Endothelial cell of umbilical vein (primary cell): ENCODE data around the gene SARS1. TPM values are rescaled to one million over a fixed set of nuclear protein-coding genes. Genes with fewer than 3 reads are reported as not detected.

Experiments used
- BruUV-seq: library from RNA; stranded (reverse); fragments of 400-500 nt; replicated peaks from 2 replicates; lab custom pipeline; 2021; lab: Mats Ljungman, UMichigan
- CTCF ChIA-PET: fragments of 300-600, 350-600 bp; sonication (Branson Sonifier 250); formaldehyde crosslinking; loops from one replicate; lab custom pipeline; 2021; ENCODE audit warnings: antibody characterized with exemption, inconsistent platforms; lab: Charles Lee
- POLR2A ChIA-PET: fragments of 300-600, 350-600 bp; sonication (Branson Sonifier 250); formaldehyde crosslinking; loops from one replicate; lab custom pipeline; 2021; ENCODE audit warnings: antibody characterized with exemption, inconsistent platforms; lab: Charles Lee
- DNase-seq: peaks from one replicate; pipeline ENCODE4 v3.0.0-alpha.2; 2011; ENCODE audit warnings: low read depth, low spot score
- FAIRE-seq: peaks from 2 replicates; lab custom pipeline; 2011; peaks lifted over from hg19 to GRCh38; lab: Jason Lieb, UNC
- H2AFZ ChIP-seq: 2 replicates; pipeline ENCODE4 v1.6.0; 2012; ENCODE audit warnings: low read depth, low read length, control low read depth, inconsistent platforms
- H3K27ac ChIP-seq: 2 replicates; pipeline ENCODE4 v1.5.1; 2011; ENCODE audit warnings: low read depth, mild to moderate bottlenecking, control low read depth, low read length, moderate library complexity; ENCODE audit not compliant: insufficient read depth
- H3K27me3 ChIP-seq, 2 experiments: 2 replicates each; pipeline versions ENCODE4 v1.6.0 to v1.6.1; 2011; ENCODE audit warnings: low read length in 2 of 2, mixed read lengths in 1 of 2; ENCODE audit not compliant: control insufficient read depth in 2 of 2, insufficient read depth in 2 of 2
- H3K36me3 ChIP-seq, 2 experiments: 2 replicates in 1 of 2; 3 replicates in 1 of 2; pipeline ENCODE4 v1.5.1; 2011; ENCODE audit warnings: low read length in 2 of 2, mild to moderate bottlenecking in 1 of 2, moderate library complexity in 1 of 2; ENCODE audit not compliant: control insufficient read depth in 2 of 2, insufficient read depth in 2 of 2; ENCODE audit errors: extremely low read depth in 1 of 2
- H3K4me1 ChIP-seq: 3 replicates; pipeline ENCODE4 v1.5.1; 2011; ENCODE audit warnings: mild to moderate bottlenecking, low read length; ENCODE audit not compliant: control insufficient read depth, insufficient read depth; ENCODE audit errors: extremely low read depth
- H3K4me2 ChIP-seq: 2 replicates; pipeline ENCODE4 v1.6.1; 2011; ENCODE audit warnings: low read length, control low read depth, mixed read lengths; ENCODE audit not compliant: insufficient read depth
- H3K4me3 ChIP-seq, 3 experiments: fragments of 200-600 bp in 1 of 3; sonication (generic), shearing (Covaris generic) in 1 of 3; replicated peaks in 1 of 3; 2 replicates each; pipeline ENCODE4 v1.5.1; 2011 to 2016; ENCODE audit warnings: control low read depth in 3 of 3, low read length in 3 of 3, mild to moderate bottlenecking in 2 of 3, inconsistent platforms in 1 of 3, low read depth in 1 of 3, moderate library complexity in 1 of 3; ENCODE audit not compliant: insufficient read depth in 1 of 3
- H3K79me2 ChIP-seq: 2 replicates; pipeline ENCODE4 v1.6.0; 2012; ENCODE audit warnings: low read length, inconsistent platforms; ENCODE audit not compliant: control insufficient read depth, insufficient read depth
- H3K9ac ChIP-seq: replicated peaks from 2 replicates; pipeline ENCODE3; 2011; ENCODE audit warnings: low read length, control low read depth; ENCODE audit not compliant: insufficient read depth; ENCODE audit errors: extremely low read depth
- H3K9me1 ChIP-seq: replicated peaks from 3 replicates; pipeline ENCODE4 v1.6.0; 2011; ENCODE audit warnings: mild to moderate bottlenecking, low read length; ENCODE audit not compliant: control insufficient read depth, insufficient read depth; ENCODE audit errors: extremely low read depth
- H3K9me3 ChIP-seq: replicated peaks from 2 replicates; pipeline ENCODE4 v1.5.1; 2012; ENCODE audit warnings: low read length, inconsistent platforms; ENCODE audit not compliant: control insufficient read depth, insufficient read depth
- H4K20me1 ChIP-seq: replicated peaks from 2 replicates; pipeline ENCODE3; 2011; ENCODE audit warnings: mild to moderate bottlenecking, low read length; ENCODE audit not compliant: control insufficient read depth, insufficient read depth; ENCODE audit errors: extremely low read depth
- EZH2 ChIP-seq: IDR thresholded peaks from 2 replicates; pipeline ENCODE4 v1.6.1; 2012; ENCODE audit warnings: borderline replicate concordance, low read depth, mild to moderate bottlenecking, moderate library complexity, low read length, inconsistent platforms; ENCODE audit not compliant: severe bottlenecking
- FOS ChIP-seq: IDR thresholded peaks from 2 replicates; pipeline ENCODE4 v1.6.1; 2011; ENCODE audit warnings: mild to moderate bottlenecking, low read length, moderate library complexity, borderline replicate concordance; ENCODE audit not compliant: insufficient read depth
- GATA2 ChIP-seq: IDR thresholded peaks from 2 replicates; pipeline ENCODE4 v1.7.0; 2011; ENCODE audit warnings: low read depth, mild to moderate bottlenecking, moderate library complexity, mixed read lengths, low read length; ENCODE audit not compliant: insufficient read length, insufficient read depth
- JUN ChIP-seq: IDR thresholded peaks from 2 replicates; pipeline ENCODE4 v1.6.1; 2011; ENCODE audit warnings: borderline replicate concordance, low read depth; ENCODE audit not compliant: insufficient read length, insufficient read depth
- MYC ChIP-seq: IDR thresholded peaks from one replicate; pipeline ENCODE4 v1.6.1; 2011; ENCODE audit warnings: mild to moderate bottlenecking, low read depth, low read length
- POLR2A ChIP-seq: IDR thresholded peaks from 2 replicates; pipeline ENCODE4 v1.6.1; 2012; ENCODE audit warnings: low read depth, mild to moderate bottlenecking, control low read depth, low read length
- POLR2AphosphoS5 ChIP-seq: IDR thresholded peaks from 2 replicates; pipeline ENCODE4 v1.6.1; 2012; ENCODE audit warnings: low read depth, mild to moderate bottlenecking, control low read depth, low read length, moderate library complexity; ENCODE audit not compliant: insufficient read depth
- dilution Hi-C: fragments of 300-500 bp; cut with MboI; formaldehyde crosslinking; loops from one replicate; pipeline ENCODE4 v1.15.0; 2019; ENCODE audit warnings: low sequenced_read_pairs; ENCODE audit not compliant: extremely low pct_ligation_motif_present
- intact Hi-C: fragments of 100-400 bp; cut with micrococcal nuclease; formaldehyde crosslinking; loops from one replicate; pipeline ENCODE4 v1.10.0; 2022
- polyA plus RNA-seq, 4 experiments: library from polyadenylated mRNA; depleted of rRNA in 3 of 4; stranded (reverse) in 3 of 4; unstranded in 1 of 4; fragments of >200 nt; gene quantifications; 2 replicates each; pipeline versions ENCODE4 v1.2.1 to v1.2.3, GENCODE V29; 2011 to 2012; ENCODE audit warnings: missing spikeins in 1 of 4
- total RNA-seq: library from RNA; stranded (reverse); gene quantifications from 2 replicates; pipeline ENCODE4 v1.2.3, GENCODE V29; 2021
- TF ChIP-seq, protein P1 (sequence below): IDR thresholded peaks from 2 replicates; pipeline ENCODE4 v1.6.1; 2011; ENCODE audit not compliant: insufficient read depth, insufficient read length
- TF ChIP-seq, protein P2 (sequence below), 2 donors: IDR thresholded peaks; 1 replicate in 1 of 2; 2 replicates in 1 of 2; pipeline ENCODE4 v1.5.1; 2011; ENCODE audit warnings: low read length in 2 of 2, mild to moderate bottlenecking in 2 of 2, moderate library complexity in 2 of 2, control low read depth in 1 of 2, inconsistent platforms in 1 of 2, low read depth in 1 of 2; ENCODE audit not compliant: insufficient read depth in 1 of 2; ENCODE audit errors: extremely low read depth in 1 of 2

Gene SARS1
- total and polyA plus RNA-seq, 2 donors (not counting 3 experiments of a cell fraction or from before 2014, with no cell fraction given), result 110 to 178 TPM

DNA sequence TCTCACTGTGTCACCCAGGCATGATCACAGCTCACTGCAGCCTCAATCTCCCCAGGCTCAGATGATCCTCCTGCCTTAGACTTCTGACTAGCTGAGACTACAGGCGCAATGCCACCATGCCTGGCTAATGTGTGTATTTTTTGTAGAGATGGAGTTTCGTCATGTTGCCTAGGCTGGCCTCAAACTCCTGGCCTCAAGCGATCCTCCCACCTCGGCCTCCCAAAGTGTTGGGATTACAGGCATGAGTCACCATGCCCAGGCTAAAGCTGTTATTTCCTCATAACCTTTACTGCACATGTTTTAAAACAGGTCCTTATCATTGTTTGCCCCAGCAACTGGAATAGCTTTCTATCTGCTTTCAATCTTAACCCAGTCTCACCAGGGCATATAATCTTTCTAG, 2.9 kb downstream of the SARS1 start:
- H3K27ac ChIP-seq, result no peak overlapping the region

DNA sequence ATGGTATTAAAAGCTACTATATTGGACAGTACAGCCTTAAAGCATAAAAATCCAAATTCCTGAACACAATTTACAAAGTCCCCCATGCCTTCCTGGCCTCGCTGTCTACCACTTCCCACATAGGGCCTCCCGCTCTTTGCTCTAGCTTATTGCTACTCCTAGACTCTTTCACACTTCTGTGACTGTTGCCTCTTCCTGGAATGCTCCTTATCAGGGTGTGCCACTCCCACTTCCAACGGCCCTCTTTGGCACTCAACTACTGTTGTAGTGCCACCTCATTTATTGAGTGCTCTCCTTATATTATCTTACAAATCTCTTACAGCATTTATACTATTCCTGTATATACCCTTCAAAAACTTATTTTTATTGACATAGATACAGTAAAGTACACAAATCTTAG, 4.8 kb downstream of the SARS1 start:
- Histone ChIP-seq H3K9me1 (no peaks in the 10 kb centered on the region), H4K20me1 (peaks cover 18% of the 10 kb centered on the region), H3K36me3 (peaks cover 0 to 3% of the 10 kb centered on the region in 2 experiments), H2AFZ (no peak overlapping the region), H3K79me2 (peaks cover 89% of the 10 kb centered on the region), H3K9ac (no peak overlapping the region), H3K4me1 (peaks cover 16% of the 10 kb centered on the region), H3K4me2 (no peak overlapping the region), H3K27me3 (no peaks in the 10 kb centered on the region), H3K4me3 (no peak overlapping the region), H3K27ac (no peak overlapping the region), H3K9me3 (no peaks in the 10 kb centered on the region)
- TF ChIP-seq POLR2AphosphoS5 (no peak), GATA2 (no peak), MYC (no peak), JUN (no peak), EZH2 (no peak), FOS (no peak), POLR2A (no peak)
- TF ChIP-seq, protein P1, sequence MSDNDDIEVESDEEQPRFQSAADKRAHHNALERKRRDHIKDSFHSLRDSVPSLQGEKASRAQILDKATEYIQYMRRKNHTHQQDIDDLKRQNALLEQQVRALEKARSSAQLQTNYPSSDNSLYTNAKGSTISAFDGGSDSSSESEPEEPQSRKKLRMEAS, result no peak
- TF ChIP-seq, protein P2, sequence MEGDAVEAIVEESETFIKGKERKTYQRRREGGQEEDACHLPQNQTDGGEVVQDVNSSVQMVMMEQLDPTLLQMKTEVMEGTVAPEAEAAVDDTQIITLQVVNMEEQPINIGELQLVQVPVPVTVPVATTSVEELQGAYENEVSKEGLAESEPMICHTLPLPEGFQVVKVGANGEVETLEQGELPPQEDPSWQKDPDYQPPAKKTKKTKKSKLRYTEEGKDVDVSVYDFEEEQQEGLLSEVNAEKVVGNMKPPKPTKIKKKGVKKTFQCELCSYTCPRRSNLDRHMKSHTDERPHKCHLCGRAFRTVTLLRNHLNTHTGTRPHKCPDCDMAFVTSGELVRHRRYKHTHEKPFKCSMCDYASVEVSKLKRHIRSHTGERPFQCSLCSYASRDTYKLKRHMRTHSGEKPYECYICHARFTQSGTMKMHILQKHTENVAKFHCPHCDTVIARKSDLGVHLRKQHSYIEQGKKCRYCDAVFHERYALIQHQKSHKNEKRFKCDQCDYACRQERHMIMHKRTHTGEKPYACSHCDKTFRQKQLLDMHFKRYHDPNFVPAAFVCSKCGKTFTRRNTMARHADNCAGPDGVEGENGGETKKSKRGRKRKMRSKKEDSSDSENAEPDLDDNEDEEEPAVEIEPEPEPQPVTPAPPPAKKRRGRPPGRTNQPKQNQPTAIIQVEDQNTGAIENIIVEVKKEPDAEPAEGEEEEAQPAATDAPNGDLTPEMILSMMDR (IDR thresholded peaks at IDR 0.05; ENCODE audit: extremely low read depth in 1 of 2, insufficient read depth in 1 of 2, low read depth in 1 of 2, low read length in 2 of 2), result no peak
- FAIRE-seq (no peak), DNase-seq (no peak)
- ChIA-PET POLR2A (no interaction called here), CTCF (interaction anchor here (0.7 kb wide), 1 partner anchor 111 kb away, joined by 3 read pairs; no protein-coding TSS in a partner anchor)
- intact Hi-C loops (no loop called here), dilution Hi-C loops (no loop called here)
- no TSS peak for BruUV-seq

More for the DNA sequence above, 2.9 kb downstream of the SARS1 start:
- TF ChIP-seq POLR2AphosphoS5 (no peak), POLR2A (no peak), MYC (no peak)
- TF ChIP-seq, protein P2 (IDR thresholded peaks at IDR 0.05; ENCODE audit: extremely low read depth in 1 of 2, insufficient read depth in 1 of 2, low read depth in 1 of 2, low read length in 2 of 2), result no peak
- Histone ChIP-seq H3K27me3 (no peaks in the 10 kb centered on the region), H3K36me3 (peaks cover 0 to 3% of the 10 kb centered on the region in 2 experiments), H3K9me1 (no peaks in the 10 kb centered on the region), H2AFZ (no peak overlapping the region), H3K4me3 (no peak overlapping the region), H3K4me2 (no peak overlapping the region), H3K79me2 (peaks cover 72% of the 10 kb centered on the region), H3K4me1 (peaks cover 20% of the 10 kb centered on the region), H4K20me1 (peaks cover 13% of the 10 kb centered on the region), H3K9ac (no peak overlapping the region), H3K9me3 (no peaks in the 10 kb centered on the region)
- FAIRE-seq (no peak), DNase-seq (no peak)
- ChIA-PET CTCF (interaction anchor here (0.9 to 1.7 kb wide), 4 partner anchors 15 to 104 kb away, joined by 3 to 4 read pairs (median 4); a partner anchor contains a TSS), POLR2A (no interaction called here)
- dilution Hi-C loops (no loop called here), intact Hi-C loops (no loop called here)
- no TSS peak for BruUV-seq
